ENCODE results near the gene SPATA9.

Gene SPATA9, protein sequence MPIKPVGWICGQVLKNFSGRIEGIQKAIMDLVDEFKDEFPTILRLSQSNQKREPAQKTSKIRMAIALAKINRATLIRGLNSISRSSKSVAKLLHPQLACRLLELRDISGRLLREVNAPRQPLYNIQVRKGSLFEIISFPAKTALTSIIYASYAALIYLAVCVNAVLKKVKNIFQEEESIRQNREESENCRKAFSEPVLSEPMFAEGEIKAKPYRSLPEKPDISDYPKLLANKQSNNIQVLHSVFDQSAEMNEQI

GRCh38 chr5:95682891-95683290 is at the start of gene SPATA9:
Gene SPATA9 (minus strand): TSS chr5:95682991. CDS start chr5:95682854, 137 bp downstream.
- DNase-seq: no peak

GRCh38 chr5:95731571-95732554 is 49.1 kb upstream of the SPATA9 start:
- DNase-seq: no peak

DNA sequence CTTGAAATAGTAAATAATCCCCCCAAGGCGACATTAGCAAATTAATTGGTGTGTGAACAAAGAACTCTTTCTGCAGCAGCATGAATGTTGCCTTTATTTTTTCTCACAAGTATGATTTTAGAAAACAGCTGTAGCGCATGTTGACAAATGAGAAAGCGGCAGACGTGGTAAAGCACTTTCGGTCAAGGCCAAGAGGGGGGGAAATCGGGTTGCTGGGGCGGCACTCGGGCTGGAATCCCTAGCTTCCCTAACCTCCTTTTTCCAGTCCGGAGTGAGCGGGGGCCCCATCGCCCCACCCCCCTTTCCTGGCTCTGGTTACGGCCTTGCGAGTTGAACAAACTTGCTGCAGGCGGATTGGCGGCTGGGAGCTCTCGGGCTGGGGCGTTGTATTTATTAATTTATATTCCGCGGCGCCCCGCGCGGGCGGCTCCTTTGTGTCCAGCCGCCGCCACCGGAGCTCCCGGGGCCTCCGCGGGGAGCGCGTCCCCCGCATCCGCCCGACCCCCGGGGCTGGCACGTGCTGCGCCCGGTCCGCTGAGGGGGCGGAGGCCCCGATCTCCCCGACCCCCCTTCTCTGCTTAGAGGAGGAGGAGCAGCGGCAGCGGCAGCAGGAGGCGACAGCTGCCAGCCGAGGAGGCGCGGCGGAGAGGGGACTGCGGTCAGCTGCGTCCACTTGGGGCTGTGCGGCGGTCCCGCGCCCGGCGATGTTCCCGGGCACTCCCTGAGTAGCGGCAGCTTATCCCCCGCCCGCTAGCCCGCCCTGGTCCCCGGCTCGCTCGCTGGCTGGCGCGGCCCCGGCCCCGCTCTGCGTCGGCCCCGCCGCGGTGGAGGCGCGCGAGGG is 48.2 kb upstream of the SPATA9 start, which contains the start of gene RHOBTB3:
TSS of gene RHOBTB3 (plus strand) at position 607 of the 841 bp plus-strand sequence. CDS start 347 bp downstream, outside the sequence.
- peak; percentile 76 for DNase-seq

DNA sequence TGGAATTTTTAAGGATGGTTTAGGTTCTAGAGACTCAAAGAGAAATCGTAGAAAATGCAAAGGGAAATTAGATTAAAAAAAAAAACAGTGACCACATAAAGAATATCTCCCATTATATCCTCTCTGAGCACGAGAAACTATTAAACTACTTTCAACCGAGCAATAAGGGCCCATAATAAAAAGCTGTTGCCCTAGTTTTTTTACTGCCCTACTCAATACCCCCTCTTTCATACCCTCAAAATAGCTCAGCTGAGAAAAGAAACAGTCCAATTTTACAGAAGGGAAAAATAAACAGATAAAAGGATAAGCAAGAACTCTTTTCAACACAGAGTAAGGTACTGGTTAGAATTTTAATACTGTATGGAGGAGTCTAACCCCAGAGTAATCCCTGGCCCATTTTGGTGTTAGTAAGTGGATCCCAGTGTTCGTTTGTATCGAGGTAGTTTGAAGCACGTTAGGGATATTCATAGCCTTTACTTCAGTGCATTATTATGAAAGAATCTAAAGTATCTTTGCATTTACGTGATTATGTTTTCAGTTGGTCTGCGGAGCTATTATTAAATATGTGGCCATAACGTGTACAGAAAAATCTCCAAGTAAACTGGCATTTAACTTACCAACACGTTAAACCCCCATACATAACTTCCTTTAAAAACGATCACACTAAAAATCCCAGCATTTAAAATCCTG is 47.4 kb upstream of the SPATA9 start:
- no peak for DNase-seq

DNA sequence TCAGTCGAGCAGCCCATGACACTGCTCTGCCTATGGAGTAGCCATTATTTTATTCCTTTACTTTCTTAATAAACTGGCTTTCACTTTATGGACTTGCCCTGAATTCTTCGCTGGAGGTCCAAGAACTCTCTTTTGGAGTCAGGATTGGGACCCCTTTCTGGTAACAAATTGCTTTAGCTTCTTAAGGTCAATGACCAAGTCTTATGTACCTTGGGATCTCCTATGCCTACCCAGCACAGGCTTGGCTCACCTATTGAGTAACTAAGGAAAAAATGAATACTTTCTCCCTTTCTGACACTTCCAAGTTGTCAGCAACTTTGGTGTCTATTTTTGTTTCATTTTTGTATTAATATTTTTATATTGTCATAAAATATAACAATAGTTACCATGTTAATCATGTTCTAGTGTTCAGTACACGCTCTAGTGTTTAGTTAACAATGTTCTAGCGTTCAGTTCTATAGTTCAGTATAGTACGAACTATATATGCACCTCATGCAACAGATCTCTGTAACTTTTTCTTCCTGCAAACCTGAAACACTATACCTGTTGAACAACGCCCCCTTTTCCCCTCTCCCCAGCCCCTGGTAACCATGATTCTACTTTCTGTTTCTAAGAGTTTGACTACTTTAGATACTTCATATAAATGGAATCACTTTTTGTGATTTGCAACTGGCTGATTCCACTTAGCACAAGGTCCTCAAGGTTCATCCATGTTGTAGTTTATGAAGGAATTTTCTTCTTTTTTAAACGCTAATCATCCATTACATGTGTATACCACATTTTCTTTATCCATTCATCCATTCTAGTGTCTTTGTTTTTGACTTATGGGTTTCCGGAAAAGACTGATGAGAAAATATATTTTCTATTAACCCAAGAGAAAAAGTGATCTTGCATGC is 46.6 kb upstream of the SPATA9 start:
- no peak for DNase-seq

GRCh38 chr5:95728494-95729114 is 45.8 kb upstream of the SPATA9 start:
- DNase-seq: no peak

DNA sequence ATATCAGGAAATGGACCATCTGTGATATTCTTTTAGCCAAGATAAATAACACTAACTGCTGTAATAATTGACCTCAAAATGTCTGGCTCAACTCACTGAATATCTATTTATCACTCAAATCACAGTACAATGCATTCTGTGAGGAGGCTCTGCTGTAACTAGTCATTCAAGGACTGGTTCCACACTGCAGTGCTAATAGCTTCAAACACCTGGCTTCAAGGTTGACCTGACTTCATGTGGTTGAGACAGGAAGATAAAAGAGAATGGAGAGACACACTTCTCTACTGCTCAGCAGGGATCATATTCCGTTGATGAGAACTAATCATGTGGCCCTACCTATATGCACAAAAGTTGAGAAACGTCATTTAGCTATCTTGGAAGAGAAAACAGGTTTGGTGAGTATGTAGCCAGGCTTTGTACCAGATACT is 45.0 kb upstream of the SPATA9 start:
- DNase-seq: no peak

GRCh38 chr5:95726811-95727763 is 44.3 kb upstream of the SPATA9 start:
- no peak for DNase-seq

- no peak for DNase-seq
These were observed 43.4 kb upstream of the SPATA9 start for GRCh38 chr5:95725937-95726810.

GRCh38 chr5:95725071-95725820 is 42.5 kb upstream of the SPATA9 start:
- no peak for DNase-seq

DNA sequence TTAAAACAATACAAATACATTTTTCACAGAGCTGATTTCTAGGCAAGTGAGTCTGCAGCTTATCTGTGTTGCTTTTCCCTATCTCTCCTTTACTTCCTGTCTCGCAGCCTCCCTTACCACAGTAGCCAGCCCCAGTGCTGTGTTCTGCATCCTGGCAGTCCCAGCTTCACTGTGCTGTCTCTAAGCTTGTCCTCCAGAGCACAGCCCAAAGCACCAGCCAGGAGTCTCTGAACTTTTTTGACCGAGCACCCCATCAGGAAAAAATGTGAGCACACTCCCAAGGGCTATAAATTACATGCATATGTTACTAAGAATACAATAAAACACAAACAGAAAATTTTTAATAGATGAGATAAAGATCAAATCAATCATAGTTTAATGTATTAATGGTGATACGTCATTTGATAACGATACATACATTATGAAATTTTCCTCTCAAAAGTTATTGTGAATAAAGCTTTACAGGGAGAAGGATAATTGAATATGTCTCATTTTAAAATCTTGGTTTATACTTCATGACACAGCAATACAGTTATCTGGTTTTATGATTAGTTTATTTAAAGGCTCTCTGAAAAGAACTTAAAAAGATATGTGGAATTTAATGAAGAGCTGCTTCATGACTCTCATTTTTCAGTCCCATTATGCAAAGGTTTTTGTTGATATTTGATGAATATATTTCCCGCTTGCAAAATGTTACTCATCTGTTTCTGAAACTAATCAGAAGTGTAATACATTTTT is 41.0 kb upstream of the SPATA9 start:
- no peak for DNase-seq

DNA sequence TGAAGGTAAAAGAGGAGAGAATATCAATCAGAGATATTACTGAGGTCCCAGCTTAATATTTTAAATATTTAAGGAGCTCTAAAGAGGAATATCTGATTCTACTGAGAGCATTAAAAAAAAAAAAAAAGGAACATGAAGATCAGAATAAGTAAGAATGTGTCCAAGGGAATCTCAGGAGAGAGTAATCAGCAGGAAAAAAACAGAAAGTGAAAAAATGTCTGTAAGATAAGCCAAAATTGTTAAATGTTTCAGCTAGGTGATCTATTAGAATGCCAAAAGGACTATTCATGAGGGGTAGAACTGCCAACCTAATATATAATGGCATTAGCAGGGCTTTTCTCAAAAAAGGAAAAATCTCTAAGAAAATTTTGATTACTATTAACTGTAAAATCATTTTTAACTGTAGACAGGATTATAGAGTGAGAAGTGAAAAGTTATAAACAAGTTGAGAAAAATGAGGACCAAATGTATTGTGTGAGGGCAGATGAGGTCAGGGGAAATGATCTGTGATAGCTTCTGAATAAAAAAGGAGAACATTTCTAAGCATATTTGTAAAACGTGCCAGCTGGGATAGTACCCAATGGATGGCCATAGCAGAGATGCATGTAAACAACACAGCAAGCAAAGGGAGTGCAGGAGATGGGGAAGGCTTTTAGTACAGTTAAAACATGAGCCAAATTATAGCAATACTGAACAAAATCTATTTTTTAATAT is 38.9 kb upstream of the SPATA9 start:
- no peak for DNase-seq

GRCh38 chr5:95720094-95720786 is 37.4 kb upstream of the SPATA9 start:
- no peak for DNase-seq

GRCh38 chr5:95718738-95719137 is 35.9 kb upstream of the SPATA9 start:
- DNase-seq: no peak

DNA sequence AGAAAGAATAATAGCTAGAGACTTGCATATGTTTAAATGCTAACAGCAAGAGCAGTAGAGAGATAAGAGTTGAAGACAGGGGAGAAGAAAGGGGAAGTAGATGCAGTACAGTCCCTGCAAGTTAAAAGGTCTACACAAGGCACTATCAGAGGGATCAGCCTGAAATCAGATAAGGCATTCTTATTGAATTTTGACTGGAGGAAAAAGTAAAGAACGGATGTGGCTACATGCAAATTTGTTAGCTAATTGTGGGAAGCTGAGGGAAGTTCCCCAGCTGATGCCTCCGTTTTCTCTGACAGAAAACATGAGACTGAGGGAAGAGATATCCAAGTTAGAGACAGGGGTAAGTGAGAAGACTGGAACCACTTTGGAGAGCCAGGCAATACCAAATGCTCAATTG is 35.4 kb upstream of the SPATA9 start:
- no peak for DNase-seq

DNA sequence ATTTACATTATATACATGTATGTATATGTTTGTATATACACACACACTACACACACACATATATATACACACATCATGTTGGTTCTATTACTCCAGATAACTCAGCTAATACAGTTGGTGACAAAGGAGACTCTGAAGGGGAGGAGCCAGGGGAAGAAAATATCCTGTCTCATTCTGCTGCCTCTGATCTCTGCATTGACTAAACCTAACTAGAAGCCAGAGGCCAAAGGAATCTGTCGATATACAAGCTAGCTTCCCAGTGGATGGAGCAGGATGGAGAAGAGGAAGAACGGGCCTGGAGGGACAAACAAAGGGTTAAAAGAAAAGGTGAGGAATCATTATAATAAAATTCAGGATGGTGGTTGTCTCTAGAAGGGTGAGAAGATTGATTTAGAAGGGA is 34.6 kb upstream of the SPATA9 start:
- DNase-seq: no peak

All from activated CD8-positive, alpha-beta memory T cell treated with anti-CD3 and anti-CD28 coated beads for 24 hours (primary cell).